NCI-H774 (cell line): ENCODE measurements around the gene PCSK2.

Experiments used
- DNase-seq: peaks from one replicate; lab custom pipeline; 2025; lab: John Stamatoyannopoulos, UW

The PCSK2 gene

DNA sequence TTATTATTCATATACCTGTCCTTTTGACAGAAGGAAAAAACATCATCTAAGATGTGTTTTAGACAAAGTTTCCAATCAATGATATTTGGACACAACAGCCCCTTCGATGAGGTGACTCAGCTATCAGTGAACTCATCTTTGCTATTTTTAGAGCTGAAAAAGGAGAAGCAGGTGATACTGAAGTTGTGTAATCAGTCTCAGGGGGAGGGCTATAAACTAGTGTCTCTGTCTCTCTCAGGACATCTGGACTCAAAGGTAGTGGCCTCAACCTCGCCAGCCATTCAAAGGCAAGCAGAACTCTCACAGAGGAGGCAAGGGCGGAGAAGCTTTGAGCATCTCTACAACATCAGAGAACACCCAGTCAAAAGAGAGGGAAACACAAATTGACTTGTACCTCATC, 168.9 kb downstream of the PCSK2 start:
- no peak for DNase-seq

DNA sequence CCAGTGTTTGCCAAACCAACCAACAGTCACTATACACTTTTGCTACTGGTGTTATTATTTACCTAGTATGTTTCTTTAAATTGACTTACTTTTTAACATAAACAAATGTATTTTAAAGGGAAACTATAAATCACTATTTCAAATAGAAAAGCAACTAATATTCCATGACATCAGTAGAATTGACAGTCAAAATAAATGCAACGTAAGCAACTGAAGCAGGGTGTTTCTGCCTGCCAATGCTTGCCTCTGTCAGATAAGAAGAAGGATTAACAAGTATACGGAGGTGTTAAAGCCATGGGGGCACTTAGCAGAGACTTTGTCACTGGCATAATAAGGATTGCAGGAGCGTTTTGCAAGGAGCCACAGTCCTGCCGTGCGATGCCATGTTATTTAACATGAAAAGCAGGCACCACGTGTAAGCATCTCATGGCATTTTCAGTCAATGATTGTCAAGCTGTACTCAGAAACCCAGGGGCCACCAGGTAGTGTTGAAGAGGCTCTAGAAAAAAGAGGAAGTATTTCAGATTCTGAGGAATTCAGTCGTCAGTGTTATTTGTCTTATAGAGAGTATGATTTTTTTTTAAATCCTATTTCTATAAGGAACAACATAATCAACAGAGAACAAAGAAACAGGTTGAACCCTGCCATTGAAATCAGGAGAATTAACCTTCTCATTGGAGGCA, 172.6 kb downstream of the PCSK2 start:
- DNase-seq = no peak

DNA sequence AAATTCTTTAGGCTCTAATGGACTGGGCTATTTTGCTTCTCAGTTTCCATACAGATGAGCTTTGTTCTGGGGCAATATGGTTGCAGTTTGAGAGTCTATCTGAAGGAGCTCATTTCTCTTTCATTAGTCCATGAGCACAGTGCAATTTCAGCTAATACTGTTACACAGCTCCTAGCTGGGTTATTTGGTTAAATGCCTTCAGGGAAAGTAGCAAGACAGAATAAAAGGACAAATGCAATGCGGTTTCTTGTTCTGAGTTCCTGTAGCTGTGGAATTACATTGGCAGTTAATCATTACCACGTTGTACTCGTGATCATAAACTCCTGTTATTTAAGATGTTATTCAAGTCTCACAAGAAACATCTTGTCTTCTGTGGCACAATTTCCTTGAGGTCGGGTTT, 176.6 kb downstream of the PCSK2 start:
- DNase-seq = no peak

DNA sequence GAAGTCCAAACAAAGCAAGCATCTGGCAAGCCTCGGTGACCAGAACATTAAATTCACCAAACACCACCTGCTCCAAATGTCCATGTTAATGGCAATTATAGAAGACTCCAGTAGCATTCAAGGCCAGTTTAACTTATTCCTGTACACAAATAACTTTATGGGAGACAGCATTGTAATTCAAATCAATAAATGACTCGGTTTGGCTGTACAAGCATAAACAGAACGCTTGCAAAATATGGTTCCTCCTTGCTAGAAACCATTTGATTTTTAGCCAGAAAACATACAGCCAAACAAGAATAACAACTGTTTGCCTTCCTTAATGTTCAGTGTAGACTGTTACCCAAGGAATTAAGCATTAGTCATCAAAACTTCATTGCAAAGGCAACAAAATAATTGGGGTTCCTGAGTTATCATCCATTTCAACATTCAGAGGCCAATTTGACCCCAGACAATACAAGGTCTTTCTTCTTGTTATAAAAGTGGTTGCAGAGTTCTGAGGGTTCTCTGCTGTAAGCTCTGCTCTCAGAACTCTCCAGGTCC, 179.3 kb downstream of the PCSK2 start:
- no peak for DNase-seq

DNA sequence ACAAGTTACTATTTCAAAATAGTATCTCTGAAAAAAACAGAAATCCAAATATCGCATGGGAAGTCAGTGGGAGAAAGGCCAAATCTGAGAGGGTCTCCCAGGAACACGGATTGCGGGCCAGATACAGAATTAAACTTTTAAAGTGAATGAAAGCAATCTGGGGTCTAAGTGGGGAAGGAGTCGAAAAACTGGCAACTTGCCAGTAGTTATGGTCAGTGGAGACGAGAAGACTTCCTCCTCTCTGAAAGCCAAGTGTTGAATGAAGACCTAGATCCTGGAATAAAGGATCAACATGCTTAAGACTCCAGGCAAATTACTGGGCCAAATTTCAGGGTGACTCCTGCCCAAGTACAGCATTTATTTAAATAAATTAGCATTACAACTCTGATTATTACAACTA, 180.7 kb downstream of the PCSK2 start:
- no peak for DNase-seq

DNA sequence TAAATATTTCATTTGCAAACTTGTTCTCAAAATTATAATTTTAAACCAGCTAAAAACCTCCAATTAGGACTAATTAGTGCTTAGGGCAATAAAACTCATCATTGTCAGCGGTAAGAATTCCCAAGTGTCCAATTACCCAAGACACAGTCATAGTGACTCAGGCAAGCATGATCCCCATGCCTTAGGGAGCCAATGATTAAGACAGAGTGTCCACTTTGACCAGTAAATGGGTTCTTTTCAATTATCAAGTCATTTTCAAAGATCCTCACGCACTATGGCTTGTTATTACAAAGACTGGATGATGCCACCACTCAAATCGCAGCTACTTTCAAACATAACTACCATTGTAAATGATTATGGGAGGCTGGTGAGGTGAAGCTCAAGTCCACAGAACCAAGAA, 190.4 kb downstream of the PCSK2 start:
- DNase-seq = no peak

DNA sequence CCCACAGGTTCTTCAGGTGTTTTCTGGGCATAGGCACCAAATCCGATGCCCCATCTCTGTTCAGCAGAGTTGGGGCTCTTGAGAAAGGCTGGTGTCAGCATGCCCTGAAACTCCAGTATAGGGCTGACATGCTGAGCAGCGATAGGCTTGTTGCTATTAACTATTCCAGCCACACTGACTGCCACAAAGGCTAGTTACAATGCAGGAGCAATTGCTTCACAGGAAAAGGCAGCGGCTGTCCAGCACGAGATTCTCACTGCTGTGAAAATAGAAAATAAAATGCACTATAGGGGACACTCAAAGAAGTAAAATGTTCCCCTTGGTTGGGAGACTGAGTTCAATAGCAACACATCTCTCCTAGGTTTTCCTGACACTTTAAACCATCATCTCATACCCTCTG, 191.9 kb downstream of the PCSK2 start:
- no peak for DNase-seq

DNA sequence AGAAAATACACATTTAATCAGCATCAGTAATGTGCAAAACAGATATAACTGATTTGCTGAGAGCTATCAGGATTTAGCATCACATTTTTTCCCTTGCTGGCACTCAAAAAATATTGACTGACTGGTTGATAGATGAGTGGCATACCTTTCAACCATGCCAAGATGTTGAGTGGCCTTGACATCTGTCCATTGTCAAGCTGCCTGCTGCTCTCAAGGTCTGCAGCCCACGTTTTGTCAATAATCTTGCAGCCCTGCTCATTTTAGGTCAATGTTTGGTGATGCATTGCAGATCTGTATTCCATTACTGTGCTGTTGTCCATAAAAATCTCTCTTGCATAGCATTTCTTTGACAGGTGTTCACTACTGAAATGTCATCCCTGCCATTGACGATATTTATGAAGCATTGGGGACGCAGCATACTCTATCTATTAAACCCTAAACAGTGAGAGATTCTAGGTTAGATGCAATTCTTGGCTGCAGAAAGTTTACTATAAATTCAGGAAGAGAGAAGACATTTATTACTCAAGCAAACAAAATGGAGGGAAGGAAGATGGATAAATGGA, 192.7 kb downstream of the PCSK2 start:
- DNase-seq = no peak

DNA sequence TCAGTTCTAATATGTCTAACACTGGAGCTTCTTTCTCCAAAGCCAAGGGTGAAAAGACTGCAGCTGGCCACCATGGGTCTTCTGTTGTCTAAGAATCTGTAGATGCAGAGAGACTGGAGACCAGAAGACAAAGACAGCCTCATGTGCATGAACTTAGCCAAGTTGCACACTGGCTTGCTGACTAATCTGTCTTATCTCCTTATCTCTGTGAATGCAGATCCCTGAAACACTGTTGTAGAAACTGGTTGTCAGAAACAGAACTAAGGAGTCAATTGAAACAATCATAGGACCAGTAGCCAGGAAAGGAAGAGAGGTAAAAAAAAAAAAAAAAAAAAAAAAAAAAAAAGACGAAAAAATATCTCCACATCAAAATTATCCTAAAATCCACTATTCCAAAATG, 194.7 kb downstream of the PCSK2 start:
- DNase-seq = no peak

DNA sequence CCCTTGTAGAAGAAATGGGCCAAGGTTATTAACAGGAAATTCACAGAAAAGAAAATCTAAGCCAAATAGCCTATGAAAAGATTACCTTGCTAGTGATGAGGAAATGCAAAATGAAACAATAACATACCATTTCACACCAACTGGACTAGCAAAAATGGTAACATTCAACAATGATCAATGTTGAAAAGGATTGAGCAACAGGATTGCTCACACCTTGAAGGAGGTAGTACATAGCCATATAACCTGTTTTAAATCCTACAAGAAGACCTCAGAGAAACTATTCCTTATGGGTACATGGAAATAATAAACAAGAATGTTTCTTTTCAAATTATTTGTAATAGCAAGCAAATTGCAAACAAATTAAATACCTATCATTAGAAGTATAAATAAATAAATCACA, 196.9 kb downstream of the PCSK2 start:
- DNase-seq = no peak

DNA sequence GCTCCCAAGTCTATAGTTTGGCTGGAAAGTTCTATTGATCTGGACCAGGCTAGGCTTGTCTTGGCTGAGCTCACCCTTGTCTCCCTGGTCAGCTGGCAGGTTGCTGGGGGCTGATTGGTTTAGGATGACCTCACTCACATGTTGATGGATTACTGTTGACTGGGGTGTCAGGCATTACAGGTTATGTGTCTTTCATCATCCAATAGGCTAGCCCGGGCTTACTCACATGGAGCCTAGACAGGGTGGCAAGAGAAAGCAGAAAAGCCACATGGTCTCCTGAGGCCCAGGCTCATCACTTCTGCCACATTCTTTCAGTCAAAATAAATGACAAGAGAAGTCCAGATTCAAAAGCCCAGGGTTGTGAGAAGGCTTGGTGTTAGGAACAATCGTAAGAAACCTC, 200.8 kb downstream of the PCSK2 start:
- DNase-seq = no peak

DNA sequence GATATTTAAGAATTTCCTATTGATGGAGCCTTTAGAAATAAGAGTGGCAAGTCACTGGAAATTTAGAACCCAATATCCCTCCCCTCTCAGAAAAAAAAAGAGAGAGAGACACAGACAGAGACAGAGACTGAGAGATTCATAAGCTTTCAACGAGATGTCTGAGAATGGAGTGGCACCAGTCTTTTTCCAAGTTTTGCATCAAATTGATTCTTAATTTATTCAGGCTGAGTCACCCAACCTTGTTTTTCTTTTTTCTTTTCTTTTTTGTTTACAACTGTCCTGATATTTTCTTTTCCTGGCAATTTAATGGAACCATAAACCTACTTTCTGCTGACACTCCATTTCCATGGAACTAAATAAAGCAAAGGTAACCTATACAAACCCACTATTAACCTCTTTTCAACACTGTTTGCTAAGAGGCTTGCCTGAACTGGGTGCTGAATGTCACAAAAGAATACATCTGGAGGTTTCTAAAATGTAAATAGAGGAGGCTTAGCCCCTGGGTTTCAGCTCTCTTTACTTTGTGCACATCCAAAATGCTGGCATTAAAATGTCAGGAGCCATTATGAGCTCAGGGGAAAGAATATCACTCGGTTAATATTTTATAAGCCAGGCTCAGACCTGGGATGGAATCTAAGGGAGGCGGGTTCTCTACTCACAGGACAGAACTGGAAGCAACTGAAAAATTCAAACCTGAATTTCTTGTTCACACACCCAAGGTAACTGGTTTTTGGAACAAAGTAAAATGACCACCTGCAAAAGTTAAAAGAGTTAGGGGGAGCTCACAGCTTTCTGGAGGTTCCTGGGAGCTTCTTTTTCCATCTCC, 203.5 kb downstream of the PCSK2 start:
- peak; percentile 66 for DNase-seq

DNA sequence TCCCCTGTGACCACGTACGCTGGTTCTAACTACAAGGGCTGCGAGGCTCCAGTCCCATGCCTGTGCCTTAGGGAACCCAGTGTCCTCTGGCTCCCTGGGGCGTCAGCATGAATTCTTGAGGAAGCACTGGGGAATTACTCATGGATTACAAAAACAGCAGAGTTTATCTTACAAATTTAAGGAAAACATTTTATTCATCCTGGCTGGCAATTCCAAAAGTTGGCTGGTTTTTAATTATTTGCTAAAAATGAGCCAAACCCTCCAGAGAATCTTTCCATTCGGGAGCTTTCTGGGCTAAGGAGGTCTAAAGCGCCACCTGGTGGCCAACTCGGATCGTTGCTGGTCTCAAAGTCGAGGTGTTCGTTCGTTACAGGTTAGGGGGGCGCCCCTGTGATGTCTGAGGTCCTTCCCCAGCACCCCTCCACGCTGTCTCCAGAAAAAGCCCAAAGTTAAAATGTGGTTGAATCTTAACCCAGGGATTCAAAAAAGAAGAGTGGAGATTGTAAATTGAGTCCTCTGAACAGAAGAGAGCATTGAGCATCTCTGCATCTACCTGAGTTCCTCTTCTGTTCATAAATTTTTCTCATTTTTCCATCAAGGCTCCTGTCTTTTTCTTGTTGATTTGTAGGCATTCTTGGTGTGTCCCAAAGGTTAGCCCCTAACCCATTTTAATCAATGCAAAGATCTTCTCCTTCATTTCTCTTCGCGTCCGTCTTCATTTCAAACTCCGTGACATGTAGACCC, 205.0 kb downstream of the PCSK2 start:
- peak; percentile 70 for DNase-seq

DNA sequence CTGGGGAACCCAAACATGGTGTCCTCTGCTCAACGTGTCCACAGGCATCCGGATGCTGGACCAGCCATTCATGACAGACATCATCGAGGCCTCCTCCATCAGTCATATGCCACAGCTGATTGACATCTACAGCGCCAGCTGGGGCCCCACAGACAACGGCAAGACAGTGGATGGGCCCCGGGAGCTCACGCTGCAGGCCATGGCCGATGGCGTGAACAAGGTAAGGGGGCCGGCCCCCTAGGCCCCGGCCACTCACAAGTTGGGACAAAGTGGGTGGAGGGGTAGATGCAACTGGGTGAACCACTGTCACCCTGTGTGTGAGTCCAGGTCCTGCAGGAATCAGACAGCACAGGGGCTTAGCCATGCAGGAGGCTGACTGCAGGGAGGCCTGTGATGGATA, 209.8 kb downstream of the PCSK2 start:
- no peak for DNase-seq

DNA sequence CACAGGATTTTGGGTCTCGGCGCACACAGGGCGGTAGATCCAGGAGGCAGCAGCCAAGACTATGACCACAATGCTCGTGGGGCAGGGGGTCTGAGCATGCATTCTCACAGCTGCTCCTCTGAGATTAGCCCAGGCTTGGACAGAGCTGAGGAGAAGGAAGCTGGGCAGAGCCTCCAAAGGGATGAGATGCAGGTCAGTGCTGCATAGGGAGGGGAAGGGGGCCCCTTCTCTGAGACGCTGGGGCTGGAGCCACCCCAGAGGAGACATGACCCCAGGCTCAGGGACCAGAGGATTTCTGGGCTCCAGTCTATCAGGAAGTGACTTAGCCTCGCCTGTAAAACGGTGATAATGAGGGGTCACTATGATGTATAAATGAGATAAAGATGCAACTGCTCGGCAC, 210.4 kb downstream of the PCSK2 start:
- no peak for DNase-seq

DNA sequence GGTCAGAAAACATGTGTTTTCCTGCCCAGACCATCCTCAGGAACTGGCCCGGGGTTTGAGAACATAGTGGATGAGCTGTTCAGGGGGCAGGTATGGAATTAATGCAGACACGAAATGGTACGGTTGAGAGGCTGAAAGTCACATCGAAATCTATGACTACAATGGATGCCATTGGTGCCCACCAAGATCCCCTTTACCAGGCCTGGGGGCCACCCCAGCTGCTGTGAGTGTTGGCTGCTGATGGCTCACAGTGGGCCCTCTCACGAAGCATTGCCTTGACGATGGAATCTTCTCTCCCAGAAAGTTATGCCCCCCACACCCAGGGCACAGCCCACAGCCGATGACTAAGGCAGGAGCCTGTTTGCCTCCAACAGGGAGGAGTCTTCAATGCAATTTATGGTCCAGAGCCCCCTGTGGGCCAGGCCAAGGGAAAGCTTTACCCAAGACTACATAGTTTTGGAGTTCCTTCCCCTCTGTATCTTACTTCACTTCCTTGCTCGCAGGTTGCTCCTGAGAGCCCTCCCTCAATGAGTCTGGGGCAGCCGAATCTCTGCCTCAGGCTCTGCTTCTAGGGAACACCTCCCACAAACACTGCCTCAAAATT, 211.7 kb downstream of the PCSK2 start:
- DNase-seq = no peak

DNA sequence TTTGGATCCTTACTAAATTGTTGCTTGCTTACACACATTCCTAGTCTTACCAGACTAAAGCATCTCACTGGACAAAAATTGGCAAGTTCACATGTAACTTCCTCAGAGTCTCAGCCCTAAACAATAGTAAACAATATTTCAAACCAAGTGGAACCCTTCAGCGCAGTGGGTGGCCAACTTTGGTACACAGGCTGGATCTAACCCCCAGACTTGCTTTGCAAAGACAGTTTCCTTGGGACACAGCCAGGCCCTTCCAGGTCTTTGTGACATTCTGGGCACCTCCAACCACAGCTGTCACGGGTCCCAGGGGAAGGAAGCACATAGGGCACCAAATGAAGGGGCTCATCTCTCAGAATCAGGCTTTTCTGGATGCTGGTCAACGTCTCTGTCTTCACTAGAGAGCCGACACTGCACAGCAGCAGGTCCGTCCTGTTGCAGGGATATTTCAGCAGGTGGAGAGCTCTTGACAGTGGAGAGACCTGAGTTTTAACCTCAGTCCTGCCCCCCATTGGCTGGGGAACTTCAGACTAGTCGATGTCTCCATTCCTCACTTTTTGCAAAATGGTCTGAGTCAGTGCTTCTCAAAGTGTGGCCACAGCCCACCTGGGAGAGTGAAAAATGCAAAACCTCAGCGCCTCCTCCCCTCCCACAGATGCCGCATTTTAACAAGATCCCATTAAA, 212.9 kb downstream of the PCSK2 start:
- no peak for DNase-seq

DNA sequence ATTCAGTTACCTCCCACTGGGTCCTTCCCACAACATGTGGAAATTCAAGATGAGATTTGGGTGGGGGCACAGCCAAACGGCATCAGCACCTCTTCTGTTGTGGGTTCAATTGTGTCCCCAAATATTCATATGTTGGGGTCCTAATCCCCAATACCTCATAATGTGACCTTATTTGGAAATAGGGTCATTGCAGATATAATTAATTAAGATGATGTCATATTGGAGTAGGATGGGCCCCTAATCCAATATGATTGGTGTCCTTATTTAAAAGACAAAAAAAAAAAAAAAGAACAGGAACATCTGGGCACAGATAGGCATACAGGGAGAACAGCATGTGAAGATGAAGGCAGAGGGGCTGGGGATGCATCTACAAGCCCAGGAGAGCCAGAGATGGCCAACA, 214.9 kb downstream of the PCSK2 start:
- no peak for DNase-seq

DNA sequence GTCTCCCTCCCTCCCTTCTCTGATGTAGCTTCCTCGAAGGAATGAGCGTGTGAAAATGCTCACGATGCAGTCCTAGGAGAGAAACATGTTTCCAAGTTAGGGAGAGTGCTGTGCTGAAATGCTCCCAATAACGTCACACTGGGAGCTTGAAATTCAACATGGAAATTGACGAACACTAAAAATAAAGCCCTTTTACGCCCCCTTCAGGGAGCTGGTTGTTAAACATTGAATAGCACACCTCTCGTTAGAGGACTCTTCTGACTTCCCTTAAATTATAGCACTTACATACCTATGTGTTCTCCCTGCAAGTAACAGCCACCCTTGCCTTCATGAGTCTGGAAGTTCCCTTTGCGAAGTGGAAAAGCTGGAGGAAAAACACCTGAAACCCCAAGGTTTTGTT, 215.7 kb downstream of the PCSK2 start:
- no peak for DNase-seq

DNA sequence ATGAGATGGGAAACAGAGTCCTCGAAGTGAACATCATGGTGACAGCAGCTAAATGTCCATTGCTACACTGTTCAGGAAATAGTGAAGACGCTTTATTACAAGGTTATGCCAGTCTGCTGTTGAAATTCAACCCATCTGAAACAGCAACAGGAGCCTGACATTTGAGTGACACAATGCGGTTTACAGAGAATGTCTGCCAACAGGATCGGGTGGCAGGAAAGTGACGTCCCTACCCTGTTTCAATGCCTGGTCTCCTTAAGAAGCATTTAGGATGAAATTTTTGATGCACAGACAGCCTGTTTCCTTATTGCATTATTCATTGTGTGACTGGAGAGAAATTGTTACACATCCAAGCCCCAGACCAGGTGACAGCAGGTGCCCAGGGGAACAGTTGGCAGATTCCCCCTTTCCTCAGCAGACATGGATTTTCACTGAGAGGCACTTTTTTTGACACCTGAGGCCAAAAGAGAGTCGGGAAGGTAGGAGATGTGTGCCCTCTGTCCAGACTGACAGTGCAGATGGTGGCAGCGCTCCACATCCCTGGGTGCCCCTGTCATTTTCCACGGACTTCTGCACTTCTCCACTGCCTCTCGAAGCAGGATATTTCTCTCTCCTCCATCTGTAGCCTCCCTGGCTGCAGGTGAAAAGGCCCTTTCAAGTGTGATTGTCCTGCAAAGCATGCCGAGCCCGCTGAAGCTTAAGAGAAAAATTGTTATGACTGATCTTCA, 216.5 kb downstream of the PCSK2 start:
- no peak for DNase-seq

DNA sequence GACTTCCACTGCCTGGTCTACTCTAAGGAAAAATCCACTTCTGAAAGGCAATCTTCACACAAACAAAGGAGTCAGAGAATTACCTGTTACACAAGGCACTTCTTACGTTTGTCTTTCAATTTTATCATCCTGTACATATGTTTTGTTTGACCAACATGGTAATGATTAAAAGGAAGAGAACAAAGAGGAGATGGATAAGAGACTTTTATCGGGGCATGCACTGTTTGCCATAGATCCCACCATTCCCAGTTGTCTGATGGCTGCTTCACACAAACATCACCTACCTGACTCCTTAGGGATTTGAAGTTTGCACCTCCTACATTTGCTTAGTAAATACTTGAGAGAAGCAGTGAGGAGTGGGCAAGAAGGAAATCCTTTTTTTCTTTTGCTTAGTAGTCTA, 217.3 kb downstream of the PCSK2 start:
- no peak for DNase-seq
